GM19468 (cell line): ENCODE measurements around the gene KICS2.
"Not testable (repeated sequence)": the region's sequence is repeated elsewhere in the genome, so short reads cannot be mapped to it uniquely, and the experiment has no call there.

ENCODE experiments used
- ATAC-seq: cut with Tn5 transposase; IDR thresholded peaks from one replicate; pipeline ENCODE4 v1.9.1; 2021; ENCODE audit warnings: mild to moderate bottlenecking, moderate library complexity, moderate number of reproducible peaks; ENCODE audit not compliant: unreplicated experiment; ENCODE audit errors: extremely low read depth

KICS2 gene

DNA sequence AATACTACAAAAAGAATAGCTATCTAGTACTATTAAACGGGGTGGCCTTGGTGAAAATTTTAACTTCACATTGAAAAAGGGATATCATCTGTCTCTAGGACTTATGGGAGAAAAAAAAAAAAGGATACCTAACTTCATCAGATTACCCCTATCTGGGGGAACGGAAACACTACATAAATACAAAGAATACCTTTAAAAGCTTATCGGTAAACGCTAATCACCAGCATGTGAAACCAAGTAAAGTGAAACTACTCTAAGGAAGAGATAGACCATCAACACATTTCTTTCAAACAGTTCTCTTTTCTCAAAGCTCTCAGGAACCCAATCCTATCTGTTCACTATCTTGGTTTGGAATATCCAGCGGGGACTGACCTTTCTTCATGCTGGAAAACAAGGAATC, 3.5 kb downstream of the KICS2 start:
- no peak for ATAC-seq

DNA sequence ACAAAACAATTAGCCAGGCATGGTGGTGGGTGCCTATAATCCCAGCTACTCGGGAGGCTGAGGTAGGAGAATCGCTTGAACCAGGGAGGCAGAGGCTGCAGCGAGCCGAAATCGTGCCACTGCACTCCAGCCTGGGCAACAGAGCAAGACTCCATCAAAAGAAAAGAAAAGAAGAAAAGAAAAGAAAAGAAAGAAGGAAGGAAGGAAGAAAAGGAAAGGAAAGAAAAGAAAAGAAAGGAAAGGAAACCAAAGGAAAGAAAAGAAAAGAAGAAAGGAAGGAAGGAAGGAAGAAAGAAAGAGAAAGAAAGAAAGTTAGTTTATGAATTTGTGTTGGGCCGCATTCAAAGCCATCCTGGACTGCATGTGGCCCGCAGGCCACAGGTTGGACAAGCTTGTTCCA, 4.5 kb downstream of the KICS2 start:
- not testable (repeated sequence) for ATAC-seq

DNA sequence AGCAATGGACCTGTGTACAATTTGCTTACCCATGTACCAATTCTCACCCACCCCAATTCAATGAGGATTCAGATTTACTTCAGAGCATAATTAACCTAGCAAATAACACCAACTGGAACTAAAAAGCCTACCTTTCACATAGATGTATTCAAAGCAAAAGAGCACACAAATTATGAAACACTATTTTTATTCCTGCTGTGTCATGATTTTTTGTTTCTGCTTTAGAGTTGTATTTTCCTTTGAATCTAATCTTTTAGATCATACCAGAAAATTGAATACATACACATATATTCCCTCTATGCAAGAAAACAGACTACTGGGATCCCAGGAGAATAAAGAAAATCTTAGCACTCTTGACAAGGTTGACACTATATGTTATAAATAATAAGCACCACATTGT, 5.9 kb downstream of the KICS2 start:
- ATAC-seq: no peak

DNA sequence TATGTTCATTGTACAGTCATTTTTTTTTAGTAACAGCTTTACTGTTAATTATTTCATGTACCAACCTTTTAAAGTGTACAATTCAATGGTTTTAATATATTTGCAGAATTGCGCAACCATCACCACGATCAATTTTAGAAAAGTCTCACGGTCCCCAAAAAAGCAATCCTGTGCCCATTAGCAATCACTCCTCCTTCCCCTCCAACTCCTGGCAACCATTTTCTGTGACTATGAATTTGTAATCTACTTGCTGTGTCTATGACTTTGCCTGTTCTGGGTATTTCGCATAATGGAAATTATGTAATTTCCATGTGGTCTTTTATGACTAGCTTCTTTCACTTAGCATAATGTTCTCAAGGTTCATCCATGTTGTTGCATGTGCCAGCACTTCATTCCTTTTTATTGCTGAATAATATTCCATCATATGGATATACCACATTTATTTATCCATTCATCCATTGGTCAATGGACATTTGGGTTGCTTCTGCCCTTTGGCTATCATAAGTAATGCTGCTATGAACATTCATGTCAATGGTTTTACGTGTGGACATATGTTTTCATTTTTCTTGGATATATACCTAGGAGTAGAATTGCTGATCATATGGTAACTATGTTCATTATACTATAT, 9.9 kb downstream of the KICS2 start:
- ATAC-seq: no peak

DNA sequence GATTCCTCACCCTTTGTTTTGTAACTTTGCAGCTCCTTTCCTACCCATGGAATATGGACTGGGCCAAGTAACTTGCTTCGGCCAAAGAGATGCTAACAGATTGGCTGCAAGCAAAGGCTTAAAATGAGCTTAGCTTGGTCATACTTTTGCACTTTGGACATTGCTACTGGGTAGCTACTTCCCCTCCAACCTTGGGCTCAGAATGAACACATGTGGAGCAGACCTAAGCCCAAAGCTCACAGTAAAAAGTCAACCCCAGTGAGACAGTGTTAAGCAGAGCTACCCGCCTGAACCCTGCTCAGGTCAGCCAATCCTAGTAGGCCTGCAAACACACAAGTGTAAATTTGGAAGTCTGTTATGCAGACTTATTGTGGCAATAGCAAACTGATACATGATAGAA, 14.6 kb downstream of the KICS2 start:
- no peak for ATAC-seq

DNA sequence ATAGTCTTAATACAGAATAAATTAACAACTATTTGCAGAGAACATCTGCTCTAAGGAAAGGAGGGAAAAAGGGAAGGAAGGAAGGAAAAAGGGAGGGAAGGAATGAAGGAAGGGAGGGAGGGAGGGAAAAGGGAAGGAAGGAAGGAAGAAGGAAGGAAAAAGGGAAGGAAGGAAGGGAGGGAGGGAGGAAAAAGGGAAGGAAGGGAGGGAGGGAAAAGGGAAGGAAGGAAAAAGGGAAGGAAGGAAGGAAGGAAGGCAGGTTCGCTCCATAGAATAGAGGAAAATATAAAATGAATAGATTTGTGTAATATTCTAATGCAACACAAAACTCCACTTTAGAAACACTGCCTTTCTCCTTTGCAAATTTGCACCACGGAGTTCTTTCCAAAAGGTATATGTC, 16.6 kb downstream of the KICS2 start:
- ATAC-seq: no peak

DNA sequence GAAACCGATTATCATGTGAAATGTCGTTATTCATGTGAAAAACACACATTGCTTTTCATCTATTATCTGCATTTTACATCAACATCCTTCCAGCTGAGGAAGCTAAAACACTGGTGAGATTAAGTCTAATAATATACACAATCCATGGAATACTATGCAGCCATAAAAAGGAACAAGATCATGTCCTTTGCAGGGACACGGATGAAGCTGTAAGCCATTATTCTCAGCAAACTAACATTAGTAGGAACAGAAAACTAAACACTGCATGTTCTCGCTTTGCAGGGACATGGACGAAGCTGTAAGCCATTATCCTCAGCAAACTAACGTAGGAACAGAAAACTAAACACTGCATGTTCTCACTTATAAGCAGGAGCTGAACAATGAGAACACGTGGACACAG, 18.3 kb downstream of the KICS2 start:
- ATAC-seq: no peak

DNA sequence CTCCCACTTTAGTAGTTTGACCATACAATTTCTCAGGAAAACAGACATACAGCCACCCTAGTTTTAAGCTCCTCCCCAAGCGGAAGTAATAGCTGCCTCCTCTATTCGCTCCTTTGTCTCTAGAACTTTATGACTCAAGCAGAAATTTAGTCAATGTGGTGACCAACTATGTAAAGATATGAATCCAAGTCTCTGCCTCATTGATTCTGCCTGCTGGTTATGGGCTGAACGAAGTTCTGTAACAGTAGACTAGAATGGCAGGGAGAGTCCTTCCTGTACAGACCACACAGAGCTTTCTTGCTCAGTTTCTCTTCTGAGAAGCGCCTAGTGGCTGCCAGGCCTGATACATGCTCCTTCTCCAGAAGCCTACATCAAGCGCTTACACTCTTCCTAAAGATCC, 19.1 kb downstream of the KICS2 start:
- ATAC-seq: no peak

DNA sequence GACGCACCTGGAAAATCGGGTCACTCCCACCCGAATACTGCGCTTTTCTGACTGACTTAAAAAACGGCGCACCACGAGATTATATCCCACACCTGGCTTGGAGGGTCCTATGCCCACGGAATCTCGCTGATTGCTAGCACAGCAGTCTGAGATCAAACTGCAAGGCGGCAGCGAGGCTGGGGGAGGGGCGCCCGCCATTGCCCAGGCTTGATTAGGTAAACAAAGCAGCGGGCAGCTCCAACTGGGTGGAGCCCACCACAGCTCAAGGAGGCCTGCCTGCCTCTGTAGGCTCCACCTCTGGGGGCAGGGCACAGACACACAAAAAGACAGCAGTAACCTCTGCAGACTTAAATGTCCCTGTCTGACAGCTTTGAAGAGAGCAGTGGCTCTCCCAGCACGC, 26.3 kb downstream of the KICS2 start:
- not testable (repeated sequence) for ATAC-seq

DNA sequence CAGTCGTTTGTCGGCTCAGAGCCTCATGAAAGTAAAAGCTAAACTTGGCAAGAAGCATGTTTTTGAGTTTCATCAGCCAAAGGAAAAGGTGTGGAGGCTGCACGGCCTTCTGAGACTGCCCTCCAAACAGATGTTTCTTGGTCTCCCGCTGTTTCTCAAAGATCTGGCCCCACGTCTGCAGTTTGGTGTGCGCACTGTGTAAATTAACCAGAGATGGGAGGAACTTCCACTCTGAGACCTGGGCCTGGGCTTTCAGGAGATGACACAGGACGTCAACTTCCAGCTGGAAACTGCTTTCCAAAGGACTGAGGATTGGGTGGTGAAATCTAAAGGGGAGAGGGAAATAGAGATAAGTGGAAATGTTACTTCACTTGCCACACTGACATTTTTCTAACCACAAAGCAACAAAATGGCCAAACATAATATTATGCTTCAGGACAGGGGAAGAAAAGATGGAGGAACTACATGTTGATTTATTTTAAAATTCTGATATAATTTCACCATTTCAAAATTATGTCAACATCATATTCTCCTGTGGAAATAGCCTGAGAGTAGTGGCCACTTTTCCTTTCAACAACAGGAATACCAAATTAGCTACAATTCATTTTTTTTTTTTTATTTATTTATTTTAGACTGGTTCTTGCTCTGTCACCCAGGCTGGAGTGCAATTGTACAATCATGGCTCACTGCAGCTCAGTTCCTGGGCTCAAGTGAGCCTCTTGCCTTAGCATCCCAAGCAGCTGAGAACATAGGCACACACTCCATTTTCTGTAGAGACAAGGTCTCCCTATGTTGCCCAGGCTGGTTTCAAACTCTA, 27.6 kb downstream of the KICS2 start:
- ATAC-seq: no peak

DNA sequence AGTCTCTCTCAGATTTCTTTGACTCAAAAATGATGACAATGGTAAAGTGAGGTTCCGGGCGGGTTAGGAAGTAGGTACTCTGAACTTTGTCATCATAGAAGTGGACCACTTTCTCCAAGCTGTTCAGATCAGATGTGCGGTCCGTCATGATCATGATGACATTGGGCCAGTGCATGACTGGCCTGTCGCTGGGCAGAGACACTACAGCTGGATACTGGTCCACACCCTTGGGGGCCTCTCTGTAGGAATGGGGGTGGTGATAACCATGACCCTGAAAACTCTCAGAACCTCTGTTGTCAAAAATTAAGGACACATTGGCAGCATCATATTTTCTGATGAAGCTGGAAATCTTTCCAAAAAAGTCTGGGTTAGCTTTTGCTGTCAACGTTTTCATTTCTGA, 28.2 kb downstream of the KICS2 start:
- no peak for ATAC-seq

DNA sequence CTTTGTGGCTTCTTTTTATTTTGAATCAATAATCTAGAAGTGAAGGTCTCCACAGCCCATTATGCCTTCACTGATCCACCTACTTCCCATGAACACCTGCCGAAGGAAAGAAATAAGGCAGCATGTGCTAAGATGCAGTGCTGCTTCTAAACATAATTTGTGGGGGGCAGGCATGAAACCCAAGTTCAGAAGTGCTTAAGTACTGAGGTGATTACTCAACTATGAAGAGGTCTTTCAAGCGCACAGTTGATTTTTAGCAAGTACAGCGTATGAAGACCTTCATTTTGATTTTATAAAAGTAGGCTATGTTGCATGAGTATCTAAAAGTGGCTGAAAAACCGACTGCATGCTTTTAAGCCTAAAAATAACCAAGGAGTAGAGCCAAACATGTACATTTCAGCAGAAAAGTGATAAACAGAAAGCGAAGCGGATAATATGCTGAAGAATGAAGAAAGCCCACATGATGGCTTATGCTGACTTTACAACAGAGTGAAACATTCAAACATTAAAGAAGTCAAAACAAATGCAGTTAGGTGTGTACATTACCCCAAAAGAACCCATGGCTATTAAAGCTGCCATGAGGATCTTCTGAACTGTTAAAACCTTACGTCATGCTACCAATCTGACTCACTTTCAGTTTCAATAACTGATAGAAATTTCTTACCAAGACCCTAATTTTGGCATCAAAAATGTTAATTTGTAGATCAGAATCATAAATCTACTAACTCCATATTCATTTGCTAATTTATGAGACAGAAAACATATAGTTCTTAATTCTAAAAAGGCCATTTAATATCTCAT, 29.3 kb downstream of the KICS2 start:
- ATAC-seq: peak; percentile 67

DNA sequence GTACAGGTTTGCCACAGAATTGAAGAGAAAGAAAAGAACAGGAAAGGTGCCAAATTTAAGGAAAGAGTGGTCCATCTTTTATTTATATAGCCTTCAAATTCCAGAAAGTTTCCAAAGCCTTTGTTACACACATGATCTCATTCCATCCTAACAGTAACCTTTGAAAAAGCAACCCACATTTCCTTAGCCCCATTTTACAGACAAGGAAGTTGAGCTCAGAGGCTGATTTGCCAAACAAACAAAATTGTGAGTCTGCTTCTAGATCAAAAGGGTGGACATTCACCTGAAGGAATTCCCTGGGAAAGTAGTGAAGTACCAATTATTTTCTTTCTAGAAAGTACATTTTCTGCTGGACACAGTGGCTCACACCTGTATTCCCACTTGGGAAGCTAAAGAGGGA, 32.0 kb downstream of the KICS2 start:
- ATAC-seq: no peak

DNA sequence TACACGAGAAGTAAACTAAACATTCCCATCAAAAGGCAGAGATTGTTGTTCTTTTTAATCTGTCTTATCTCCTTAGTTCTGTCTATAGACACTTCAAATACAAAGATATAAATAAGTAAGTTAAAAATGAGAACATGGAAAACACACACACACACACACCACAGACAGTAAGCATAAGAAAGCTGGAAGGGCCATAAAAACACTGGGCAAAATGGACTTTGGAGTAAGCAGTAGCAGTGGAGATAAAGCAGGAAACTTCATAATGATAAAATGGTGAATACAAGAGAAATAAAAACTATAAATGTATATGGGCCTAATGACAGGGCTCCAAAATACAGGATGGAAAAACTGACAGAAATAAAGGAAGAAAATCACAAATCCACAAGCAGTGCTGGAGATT, 32.6 kb downstream of the KICS2 start:
- ATAC-seq: no peak

DNA sequence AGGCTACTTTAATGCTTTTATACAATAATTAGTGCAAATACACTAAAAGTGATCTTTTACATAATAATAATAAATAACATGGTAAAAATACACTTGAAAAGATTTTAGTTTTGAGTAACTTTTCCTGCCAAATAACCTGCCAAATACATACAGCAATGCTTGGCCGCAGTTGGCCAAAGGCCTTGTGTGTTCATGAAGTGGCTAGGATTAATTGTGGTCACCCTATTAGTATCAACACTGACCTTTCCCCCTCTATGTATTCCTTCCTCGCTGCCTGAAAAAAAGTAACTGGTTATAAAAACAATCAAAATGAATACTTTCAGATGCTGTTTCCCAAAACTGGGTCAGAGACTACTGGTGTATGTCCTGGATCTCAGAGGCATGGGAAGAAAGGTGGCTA, 34.3 kb downstream of the KICS2 start:
- ATAC-seq: no peak

DNA sequence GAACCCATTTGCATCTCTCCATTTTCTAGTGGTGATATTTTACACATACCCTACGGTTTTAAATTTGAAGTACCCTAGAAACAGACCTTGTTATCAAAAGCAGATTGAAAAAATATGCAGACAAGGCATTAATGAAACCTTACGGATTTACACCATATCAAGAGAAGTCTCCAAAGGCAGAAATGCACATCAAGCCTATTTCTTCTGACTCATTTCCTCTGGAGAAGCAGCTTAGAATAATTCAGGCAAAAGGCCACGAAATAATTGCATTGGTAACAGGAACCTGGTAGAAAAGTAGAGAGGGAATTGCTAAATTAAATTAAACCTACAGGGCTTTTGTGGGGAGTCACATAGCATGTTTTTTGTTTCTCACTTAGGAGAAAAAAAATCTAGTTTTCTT, 34.7 kb downstream of the KICS2 start:
- ATAC-seq: no peak

DNA sequence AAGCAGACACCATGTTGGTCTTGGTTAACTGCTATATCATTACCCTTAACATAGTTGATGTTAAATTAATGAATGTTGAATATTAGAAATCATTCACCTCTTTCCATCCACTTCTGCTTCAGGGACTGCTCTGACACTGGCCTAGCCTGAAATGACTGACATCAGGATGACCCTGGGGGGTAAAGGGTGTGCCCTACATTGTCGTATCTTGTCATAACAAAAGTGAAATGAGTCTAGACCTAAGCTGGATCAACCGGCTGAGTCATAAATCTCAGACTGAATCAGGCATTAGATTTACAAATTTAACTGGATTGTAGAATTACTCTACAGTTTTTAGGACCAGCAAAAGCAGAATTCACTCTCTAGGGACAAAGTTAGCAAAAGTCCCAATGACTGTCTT, 35.3 kb downstream of the KICS2 start:
- no peak for ATAC-seq

DNA sequence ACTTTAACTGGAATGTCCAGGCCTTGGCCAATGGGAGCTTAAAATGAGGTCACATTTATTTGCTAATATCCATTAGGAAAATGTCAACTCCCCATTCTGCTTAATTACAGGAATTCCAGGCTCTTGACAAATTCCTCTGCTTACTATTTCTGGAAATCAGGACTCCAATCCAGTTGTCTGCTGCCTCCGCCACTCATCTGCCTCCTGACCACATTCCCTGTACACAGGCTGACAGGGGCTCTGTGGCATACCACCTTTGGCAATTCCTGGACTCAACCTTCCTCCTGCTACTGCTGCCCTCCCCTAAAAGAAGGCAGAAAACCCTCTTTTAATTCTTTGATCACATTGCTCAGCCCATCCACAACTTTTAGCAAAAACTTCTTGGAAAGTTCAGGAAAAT, 37.9 kb downstream of the KICS2 start:
- ATAC-seq: no peak

DNA sequence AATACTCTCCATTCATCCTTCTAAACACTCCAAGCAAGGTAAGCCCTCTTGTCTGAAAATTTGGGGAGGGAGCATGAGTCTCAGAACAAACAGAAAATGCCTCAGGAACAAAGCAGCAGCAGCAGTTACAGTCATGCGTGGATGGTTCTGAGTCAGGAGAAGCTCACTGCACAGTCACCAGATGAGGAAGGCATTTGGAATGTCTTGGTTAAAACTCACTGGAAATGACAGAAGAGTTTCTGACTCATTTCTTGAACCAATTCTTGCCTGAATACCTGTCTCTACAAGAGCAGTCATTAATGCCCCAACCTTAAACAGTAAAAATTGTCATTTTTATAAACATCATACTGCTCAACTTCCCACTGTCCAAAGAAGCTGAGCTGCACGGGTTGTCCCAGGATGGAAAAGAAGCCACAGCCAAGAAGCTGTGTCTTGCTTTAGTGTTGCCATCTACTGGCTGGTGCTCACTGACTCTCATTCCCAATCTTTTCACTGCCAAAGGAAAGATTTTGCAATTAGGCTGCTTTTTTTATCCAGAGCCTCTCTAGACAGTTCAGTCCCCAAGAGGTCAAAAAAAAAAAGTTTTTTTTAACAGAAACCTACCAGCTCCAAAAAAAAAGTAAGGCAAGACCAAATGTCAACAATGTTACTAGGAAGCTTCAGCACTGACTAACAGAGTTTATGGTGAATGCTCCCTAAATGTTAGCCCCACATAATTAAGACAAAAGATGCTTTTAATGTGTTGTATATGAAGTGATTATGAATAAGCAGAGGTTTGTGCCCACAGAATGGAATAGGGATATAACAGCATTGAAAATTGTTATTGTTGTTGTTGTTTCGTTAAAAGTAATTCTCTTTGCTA, 40.4 kb downstream of the KICS2 start:
- no peak for ATAC-seq

DNA sequence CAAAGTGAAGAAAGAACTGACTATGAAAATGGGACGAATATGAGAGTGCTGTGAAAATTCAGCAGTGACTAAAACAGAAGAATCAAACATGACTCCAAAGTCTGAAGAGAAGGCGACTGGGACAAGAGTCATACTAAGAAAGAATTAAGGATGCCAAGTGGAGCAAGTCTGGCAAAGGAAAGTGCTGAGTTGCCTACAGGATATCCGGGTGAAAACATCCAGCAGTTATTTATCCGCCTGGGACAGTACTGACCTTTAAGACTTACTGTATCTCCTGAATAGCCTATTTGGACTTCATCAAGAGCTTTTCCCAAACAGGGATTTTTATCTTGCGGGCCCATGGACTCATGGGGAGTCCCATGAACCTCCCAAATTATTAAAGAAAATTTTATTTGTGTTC, 41.1 kb downstream of the KICS2 start:
- ATAC-seq: no peak
